Neutrophil (primary cell): ENCODE data around the gene WLS.

Experiments used
- H3K27ac ChIP-seq: fragments of 200-600 bp; sonication (generic); 2 replicates; pipeline ENCODE4 v1.5.1; 2016; ENCODE audit warnings: mild to moderate bottlenecking, moderate library complexity
- H3K27me3 ChIP-seq: fragments of 200-600 bp; sonication (generic); 2 replicates; pipeline ENCODE4 v1.6.0; 2016; ENCODE audit warnings: mild to moderate bottlenecking
- H3K36me3 ChIP-seq: fragments of 200-600 bp; sonication (generic); 2 replicates; pipeline ENCODE4 v1.5.1; 2017
- H3K4me1 ChIP-seq, 2 experiments: fragments of 200-600 bp in 1 of 2; sonication (generic) in 1 of 2; 1 replicate in 1 of 2; 2 replicates in 1 of 2; pipeline versions ENCODE4 v1.5.1 to v1.6.1; 2013 to 2016; ENCODE audit warnings: low read depth in 1 of 2, low read length in 1 of 2, mild to moderate bottlenecking in 1 of 2, moderate library complexity in 1 of 2; ENCODE audit not compliant: control insufficient read depth in 1 of 2, insufficient read depth in 1 of 2
- H3K4me3 ChIP-seq, 2 experiments: fragments of 200-600 bp in 1 of 2; sonication (generic) in 1 of 2; 1 replicate in 1 of 2; 2 replicates in 1 of 2; pipeline ENCODE4 v1.5.1; 2013 to 2016; ENCODE audit warnings: low read depth in 1 of 2, low read length in 1 of 2, mild to moderate bottlenecking in 1 of 2, moderate library complexity in 1 of 2
- H3K9me3 ChIP-seq: fragments of 200-600 bp; sonication (generic); 2 replicates; pipeline ENCODE4 v1.5.1; 2016
- TF ChIP-seq, protein P1 (sequence below): fragments of 200-600 bp; sonication (generic); IDR thresholded peaks from 2 replicates; pipeline ENCODE4 v1.5.1; 2016; ENCODE audit warnings: antibody characterized with exemption

The WLS gene

DNA sequence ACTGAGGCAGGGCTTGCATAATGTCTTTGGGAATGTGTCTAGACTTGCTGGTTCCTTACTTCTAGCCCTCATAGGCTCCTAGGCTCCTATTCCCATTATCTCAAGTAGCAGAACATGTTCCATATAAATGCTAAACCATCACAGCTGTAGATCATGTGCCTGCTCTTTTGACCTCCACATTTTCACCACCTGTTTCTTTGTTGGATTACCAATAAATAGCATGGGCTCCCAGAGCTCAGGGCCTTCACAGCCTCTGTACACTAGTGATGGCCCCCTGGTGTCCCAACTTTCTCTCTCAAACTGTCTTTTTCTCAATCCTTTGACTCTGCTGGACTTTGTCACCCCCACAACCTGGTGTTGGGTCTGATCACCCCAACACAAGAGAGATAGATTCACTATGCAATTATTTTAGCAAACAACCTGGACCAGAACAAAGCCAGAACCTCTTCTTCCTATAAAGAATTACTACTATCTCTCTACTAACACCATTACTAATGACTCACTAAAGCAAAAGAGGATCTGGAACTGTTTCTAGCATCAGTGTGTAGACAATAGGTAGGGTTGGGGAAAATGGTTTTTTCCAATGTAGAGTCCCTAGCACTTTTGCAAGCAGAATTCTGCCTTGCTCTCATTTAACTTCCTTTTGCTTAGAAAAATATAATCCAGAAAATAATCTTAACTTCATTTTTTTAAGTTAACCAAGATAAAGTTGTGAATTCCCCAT is 51.7 kb downstream of the WLS start:
- H3K9me3 ChIP-seq, result no peaks in the 10 kb centered on the region
- no peaks in the 10 kb centered on the region for H3K36me3 ChIP-seq
- H3K4me1 ChIP-seq, result no peaks in the 10 kb centered on the region
- no peak overlapping the region for H3K4me3 ChIP-seq
- TF ChIP-seq, protein P1, sequence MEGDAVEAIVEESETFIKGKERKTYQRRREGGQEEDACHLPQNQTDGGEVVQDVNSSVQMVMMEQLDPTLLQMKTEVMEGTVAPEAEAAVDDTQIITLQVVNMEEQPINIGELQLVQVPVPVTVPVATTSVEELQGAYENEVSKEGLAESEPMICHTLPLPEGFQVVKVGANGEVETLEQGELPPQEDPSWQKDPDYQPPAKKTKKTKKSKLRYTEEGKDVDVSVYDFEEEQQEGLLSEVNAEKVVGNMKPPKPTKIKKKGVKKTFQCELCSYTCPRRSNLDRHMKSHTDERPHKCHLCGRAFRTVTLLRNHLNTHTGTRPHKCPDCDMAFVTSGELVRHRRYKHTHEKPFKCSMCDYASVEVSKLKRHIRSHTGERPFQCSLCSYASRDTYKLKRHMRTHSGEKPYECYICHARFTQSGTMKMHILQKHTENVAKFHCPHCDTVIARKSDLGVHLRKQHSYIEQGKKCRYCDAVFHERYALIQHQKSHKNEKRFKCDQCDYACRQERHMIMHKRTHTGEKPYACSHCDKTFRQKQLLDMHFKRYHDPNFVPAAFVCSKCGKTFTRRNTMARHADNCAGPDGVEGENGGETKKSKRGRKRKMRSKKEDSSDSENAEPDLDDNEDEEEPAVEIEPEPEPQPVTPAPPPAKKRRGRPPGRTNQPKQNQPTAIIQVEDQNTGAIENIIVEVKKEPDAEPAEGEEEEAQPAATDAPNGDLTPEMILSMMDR, result no peak
- no peak overlapping the region for H3K27ac ChIP-seq
- H3K27me3 ChIP-seq, result no peaks in the 10 kb centered on the region

DNA sequence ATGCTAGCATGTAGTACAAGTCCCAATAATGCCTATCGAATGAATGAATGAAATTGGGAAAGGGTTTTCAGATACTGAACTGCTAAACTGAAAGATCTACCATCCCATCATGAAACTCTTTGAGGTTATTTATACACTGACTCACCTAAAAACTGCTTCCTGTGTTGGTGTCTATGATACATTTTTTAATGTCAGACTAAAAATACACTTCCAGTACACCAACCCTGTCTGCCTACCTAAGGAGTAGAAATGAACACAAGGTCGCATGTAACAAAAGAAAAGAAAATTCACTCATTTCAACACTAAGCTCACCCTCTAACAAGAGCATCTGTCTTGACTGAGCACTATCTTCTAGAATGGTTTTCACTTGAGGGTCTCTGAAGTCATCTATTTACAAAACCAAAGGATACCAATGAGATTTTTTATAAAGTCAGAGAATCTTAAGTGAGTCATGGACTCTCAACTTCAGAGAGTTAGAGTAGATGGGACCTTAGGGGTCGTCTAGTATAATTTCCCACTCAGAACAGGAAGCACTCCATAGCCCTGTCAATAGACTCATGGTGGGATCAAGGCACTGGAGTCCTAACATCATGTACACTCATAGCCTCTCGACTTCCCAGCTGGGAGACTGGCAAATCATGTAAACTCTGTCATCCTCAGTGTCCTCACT is 53.4 kb downstream of the WLS start:
- TF ChIP-seq, protein P1, result no peak
- Histone ChIP-seq H3K9me3 (no peaks in the 10 kb centered on the region), H3K4me1 (no peaks in the 10 kb centered on the region), H3K4me3 (no peak overlapping the region), H3K27me3 (no peaks in the 10 kb centered on the region), H3K27ac (no peak overlapping the region), H3K36me3 (no peaks in the 10 kb centered on the region)

DNA sequence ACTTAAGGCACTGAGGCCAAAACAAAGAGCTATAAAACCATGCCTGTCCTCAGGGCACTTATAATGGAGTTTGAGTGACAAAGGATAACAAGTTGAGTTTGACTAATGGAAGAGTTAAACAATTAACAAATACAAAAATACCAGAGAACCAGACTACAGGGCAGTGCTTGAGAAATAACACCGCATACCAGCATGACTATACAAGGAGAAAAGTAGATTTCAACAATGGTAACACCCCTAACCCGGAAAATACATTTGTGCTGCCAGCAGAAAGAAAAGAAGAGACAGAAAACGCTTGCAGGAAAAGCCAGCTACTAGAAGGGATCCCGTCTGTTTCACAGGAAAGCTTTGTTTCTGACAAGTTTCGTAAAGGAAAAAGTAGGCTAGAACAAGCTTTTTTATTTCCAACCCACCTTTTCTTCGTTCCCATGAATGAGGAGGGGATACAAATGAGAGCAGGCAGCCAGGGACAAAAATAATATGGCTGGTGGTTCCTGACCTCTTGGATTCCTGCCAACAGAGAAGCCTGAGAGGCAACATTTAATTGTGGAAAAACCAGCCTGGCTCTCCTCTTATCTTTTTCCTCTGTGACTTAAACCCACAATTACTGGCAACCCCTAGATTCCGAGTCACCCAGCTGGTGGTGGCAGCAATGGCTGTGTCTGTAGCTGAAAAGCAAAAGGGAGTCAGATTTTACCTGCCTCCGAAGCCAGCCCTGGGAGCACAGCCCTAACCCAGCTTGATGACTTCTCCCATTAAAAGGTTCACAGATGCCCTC is 56.5 kb downstream of the WLS start:
- H3K9me3 ChIP-seq, result no peaks in the 10 kb centered on the region
- TF ChIP-seq, protein P1, result no peak
- H3K4me1 ChIP-seq, result no peaks in the 10 kb centered on the region
- no peak overlapping the region for H3K27ac ChIP-seq
- H3K27me3 ChIP-seq, result no peaks in the 10 kb centered on the region
- H3K36me3 ChIP-seq, result no peaks in the 10 kb centered on the region
- no peak overlapping the region for H3K4me3 ChIP-seq

DNA sequence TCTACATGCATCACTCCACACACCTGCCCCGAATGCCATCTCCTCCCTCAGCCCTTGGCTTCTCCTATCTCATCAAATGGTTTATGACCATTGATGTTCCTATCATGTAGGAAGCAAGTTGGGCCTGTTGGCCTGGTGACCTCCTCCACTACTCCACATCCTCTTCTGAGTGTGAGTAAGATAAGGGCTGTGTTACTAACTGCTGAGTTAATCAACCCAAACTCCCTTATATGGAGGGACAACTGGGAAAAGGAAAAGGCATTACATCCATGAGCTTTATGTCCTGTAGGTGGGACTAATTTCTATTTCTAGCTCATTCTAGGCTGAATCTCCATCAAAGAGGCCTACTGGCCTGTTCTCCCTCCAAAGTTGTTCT is 57.6 kb downstream of the WLS start:
- TF ChIP-seq, protein P1, result no peak
- H3K4me3 ChIP-seq, result no peak overlapping the region
- no peaks in the 10 kb centered on the region for H3K9me3 ChIP-seq
- no peak overlapping the region for H3K27ac ChIP-seq
- no peaks in the 10 kb centered on the region for H3K4me1 ChIP-seq
- H3K36me3 ChIP-seq, result no peaks in the 10 kb centered on the region
- H3K27me3 ChIP-seq, result no peaks in the 10 kb centered on the region

DNA sequence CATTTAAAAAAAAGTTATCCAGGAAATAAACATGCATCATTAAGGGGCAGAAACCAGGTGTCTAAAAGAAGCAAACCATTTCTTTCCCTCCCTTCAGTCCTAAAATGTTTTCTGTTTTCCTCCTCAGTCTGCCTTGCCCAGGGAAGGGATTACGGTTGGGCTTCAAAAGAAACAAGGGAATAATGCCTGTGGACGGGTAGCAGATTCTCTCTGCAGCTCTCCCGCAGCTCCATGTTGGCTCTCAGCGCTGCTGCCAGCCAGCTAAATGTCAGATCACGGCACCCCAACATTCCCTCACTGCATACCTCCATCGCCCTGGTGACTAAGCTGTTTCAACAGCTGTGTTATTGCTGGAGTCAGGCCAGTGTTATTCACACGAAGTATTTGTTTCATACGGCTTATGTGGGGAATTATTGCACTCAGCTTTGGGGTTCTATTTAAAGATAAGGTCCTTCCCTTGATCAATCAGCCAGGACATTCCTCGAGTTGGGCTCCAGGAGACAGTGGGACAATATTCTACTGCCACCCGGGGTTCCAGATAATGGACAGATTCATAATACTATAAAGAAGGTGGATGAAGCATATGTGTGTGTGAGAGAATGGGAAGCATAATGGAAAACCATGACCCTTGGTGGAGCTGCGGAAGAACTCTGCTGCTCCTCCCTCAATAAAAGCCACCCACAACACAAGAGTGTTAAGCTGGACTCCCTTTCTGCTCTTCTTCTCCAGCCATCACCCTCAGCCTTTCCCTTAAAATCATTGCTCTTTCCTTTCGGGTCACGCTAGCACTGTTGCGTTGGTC is 58.2 kb downstream of the WLS start:
- H3K9me3 ChIP-seq, result no peaks in the 10 kb centered on the region
- H3K4me1 ChIP-seq, result no peaks in the 10 kb centered on the region
- no peaks in the 10 kb centered on the region for H3K36me3 ChIP-seq
- TF ChIP-seq, protein P1, result no peak
- no peak overlapping the region for H3K4me3 ChIP-seq
- no peaks in the 10 kb centered on the region for H3K27me3 ChIP-seq
- no peak overlapping the region for H3K27ac ChIP-seq
